ENCODE data around the gene SLC1A3.

DNA sequence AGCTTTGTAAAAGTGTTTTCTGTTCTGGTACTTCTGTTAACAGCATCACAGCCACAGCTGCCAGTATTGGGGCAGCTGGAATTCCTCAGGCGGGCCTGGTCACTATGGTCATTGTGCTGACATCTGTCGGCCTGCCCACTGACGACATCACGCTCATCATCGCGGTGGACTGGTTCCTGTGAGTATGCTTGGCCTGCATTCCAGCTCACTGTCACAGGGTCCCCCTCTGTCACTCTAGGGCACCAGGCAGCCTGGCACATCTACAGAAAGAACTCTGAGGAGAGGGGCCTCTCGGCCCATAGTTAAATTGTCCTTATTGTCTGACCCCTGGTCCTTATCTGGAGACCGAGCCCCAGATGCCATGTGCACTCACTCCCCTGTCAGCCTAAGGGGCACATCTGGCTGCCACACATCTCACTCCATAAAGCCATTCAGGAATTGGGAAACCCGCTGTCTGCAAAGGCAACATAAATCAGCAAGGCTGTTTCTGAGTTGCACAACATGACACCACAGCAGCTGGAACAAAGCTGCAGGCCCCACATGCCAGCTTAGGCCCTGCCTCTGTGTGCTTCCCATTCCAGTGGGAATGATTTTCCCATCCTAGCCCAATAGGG lies 77.5 kb downstream of the SLC1A3 start:
- TF ChIP-seq, protein P1, sequence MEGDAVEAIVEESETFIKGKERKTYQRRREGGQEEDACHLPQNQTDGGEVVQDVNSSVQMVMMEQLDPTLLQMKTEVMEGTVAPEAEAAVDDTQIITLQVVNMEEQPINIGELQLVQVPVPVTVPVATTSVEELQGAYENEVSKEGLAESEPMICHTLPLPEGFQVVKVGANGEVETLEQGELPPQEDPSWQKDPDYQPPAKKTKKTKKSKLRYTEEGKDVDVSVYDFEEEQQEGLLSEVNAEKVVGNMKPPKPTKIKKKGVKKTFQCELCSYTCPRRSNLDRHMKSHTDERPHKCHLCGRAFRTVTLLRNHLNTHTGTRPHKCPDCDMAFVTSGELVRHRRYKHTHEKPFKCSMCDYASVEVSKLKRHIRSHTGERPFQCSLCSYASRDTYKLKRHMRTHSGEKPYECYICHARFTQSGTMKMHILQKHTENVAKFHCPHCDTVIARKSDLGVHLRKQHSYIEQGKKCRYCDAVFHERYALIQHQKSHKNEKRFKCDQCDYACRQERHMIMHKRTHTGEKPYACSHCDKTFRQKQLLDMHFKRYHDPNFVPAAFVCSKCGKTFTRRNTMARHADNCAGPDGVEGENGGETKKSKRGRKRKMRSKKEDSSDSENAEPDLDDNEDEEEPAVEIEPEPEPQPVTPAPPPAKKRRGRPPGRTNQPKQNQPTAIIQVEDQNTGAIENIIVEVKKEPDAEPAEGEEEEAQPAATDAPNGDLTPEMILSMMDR (conservative IDR thresholded peaks at IDR 0.05) = no peak
- no peak for TF ChIP-seq ZFX (IDR thresholded peaks at IDR 0.05)

Measured in C4-2B (cell line).